ENCODE results near the gene OAF. TPM values are rescaled to one million over a fixed set of nuclear protein-coding genes. Genes with fewer than 3 reads are reported as not detected.

The OAF gene
- total and polyA plus RNA-seq, 2 experiments from 2014 or later, result 1.1 to 3.0 TPM

- no peak for TF ChIP-seq ZNF462 (CRISPR knock-in tag; IDR thresholded peaks at IDR 0.05)
- no peak for TF ChIP-seq CREB1 (CRISPR knock-in tag; IDR thresholded peaks at IDR 0.05; ENCODE audit: low read depth)
- no peak for TF ChIP-seq CTCF (conservative IDR thresholded peaks at IDR 0.05; ENCODE audit: low read depth in 2 of 2)
- TF ChIP-seq EZH2phosphoT487 (IDR thresholded peaks at IDR 0.05; ENCODE audit: unreplicated experiment), result no peak
- no peak for TF ChIP-seq NANOG (IDR thresholded peaks at IDR 0.05; ENCODE audit: borderline replicate concordance)
- TF ChIP-seq JUNB (IDR thresholded peaks at IDR 0.05; ENCODE audit: unreplicated experiment), result no peak
- no peak for TF ChIP-seq ETS1 (IDR thresholded peaks at IDR 0.05)
These were observed 6.7 kb downstream of the OAF start (continued) for GRCh38 chr11:120217526-120217925.

Data from GM23338 (cell line).